BE2C (cell line): ENCODE measurements around the gene SLC39A6.
A peak's percentile ranks its signal among the peaks of the same experiment; 100 is the strongest.
"Not testable (repeated sequence)": the region's sequence is repeated elsewhere in the genome, so short reads cannot be mapped to it uniquely, and the experiment has no call there.

Source experiments
- DNase-seq: peaks from one replicate; pipeline ENCODE4 v3.0.0-alpha.2; 2020
- H3K27me3 ChIP-seq: fragments of 250-450 bp; sonication (Bioruptor Pico); 2 replicates; pipeline ENCODE4 v1.5.1; 2020; ENCODE audit warnings: mild to moderate bottlenecking
- H3K36me3 ChIP-seq: fragments of 250-450 bp; sonication (Bioruptor Pico); 2 replicates; pipeline ENCODE4 v1.5.1; 2020; ENCODE audit warnings: mild to moderate bottlenecking
- H3K4me1 ChIP-seq: fragments of 250-450 bp; sonication (Bioruptor Pico); 2 replicates; pipeline ENCODE4 v1.5.1; 2020
- H3K4me3 ChIP-seq: 2 replicates; pipeline ENCODE4 v1.5.1; 2011; ENCODE audit warnings: low read depth, low read length
- H3K9me3 ChIP-seq: fragments of 250-450 bp; sonication (Bioruptor Pico); 2 replicates; pipeline ENCODE4 v1.5.1; 2020
- TF ChIP-seq, protein P1 (sequence below): IDR thresholded peaks from 2 replicates; pipeline ENCODE4 v1.5.1; 2012; ENCODE audit warnings: mild to moderate bottlenecking, low read depth, low read length

Gene SLC39A6

DNA sequence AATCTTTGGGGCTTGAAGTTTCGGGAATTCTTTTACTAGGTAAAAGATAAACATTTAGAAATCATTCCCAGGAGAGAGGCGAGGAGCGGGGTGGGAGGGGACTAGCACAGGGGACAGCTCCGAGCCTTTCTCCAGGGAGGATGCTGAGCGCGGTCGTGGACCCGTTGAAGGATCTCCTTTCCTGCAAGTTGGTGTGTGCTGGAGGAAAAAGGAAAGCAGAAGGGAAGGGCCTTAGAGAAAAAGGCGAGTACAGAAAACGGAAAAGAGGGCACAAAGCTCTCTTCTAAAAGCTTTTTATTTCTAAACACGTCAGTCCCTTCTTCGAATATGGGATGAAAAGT is 640 bp downstream of the SLC39A6 start:
- H3K27me3 ChIP-seq: no peaks in the 10 kb centered on the region
- H3K36me3 ChIP-seq: peaks cover 3% of the 10 kb centered on the region; the same call in 1 of the 2 replicates
- H3K9me3 ChIP-seq: no peaks in the 10 kb centered on the region
- TF ChIP-seq, protein P1, sequence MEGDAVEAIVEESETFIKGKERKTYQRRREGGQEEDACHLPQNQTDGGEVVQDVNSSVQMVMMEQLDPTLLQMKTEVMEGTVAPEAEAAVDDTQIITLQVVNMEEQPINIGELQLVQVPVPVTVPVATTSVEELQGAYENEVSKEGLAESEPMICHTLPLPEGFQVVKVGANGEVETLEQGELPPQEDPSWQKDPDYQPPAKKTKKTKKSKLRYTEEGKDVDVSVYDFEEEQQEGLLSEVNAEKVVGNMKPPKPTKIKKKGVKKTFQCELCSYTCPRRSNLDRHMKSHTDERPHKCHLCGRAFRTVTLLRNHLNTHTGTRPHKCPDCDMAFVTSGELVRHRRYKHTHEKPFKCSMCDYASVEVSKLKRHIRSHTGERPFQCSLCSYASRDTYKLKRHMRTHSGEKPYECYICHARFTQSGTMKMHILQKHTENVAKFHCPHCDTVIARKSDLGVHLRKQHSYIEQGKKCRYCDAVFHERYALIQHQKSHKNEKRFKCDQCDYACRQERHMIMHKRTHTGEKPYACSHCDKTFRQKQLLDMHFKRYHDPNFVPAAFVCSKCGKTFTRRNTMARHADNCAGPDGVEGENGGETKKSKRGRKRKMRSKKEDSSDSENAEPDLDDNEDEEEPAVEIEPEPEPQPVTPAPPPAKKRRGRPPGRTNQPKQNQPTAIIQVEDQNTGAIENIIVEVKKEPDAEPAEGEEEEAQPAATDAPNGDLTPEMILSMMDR: no peak
- peak overlapping the region; percentile 88 for H3K4me3 ChIP-seq
- no peaks in the 10 kb centered on the region for H3K4me1 ChIP-seq
- peak; percentile 10 for DNase-seq

DNA sequence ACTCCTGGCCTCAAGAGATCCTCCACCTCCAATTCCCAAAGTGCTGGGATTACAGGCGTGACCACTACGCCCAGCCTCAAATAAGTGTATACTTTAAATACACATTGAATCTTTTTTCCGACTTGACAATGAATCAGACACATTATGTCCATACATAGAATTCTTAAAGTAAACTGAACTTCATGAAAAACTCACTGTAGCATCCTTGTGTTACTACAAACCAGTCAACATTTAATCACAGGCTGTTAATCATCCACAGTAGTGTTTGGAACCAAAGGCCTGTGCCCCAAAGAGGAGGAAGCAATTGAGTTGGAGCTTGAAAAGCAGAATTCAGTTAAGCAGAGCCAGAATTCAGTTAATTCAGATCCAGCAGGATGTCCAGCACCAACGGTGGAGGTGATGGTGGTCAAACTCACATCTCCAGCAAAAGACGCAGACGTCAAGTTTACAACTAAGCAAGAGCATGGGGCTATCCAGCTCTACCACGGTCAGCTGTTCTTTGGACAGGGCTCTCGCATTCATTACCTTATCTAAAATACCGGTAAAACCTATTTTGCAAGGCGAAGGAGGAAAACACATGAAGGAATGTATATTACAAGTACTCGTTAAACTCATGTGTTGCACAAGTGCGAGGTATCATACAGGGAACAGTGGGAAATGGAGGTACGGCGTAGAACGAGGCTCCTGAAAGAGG is 1.2 kb downstream of the SLC39A6 start:
- Histone ChIP-seq H3K9me3 (no peaks in the 10 kb centered on the region), H3K4me1 (no peaks in the 10 kb centered on the region), H3K36me3 (peaks cover 3% of the 10 kb centered on the region; the same call in 1 of the 2 replicates), H3K4me3 (peak overlapping the region; percentile 88), H3K27me3 (no peaks in the 10 kb centered on the region)
- no peak for DNase-seq
- TF ChIP-seq, protein P1: no peak

DNA sequence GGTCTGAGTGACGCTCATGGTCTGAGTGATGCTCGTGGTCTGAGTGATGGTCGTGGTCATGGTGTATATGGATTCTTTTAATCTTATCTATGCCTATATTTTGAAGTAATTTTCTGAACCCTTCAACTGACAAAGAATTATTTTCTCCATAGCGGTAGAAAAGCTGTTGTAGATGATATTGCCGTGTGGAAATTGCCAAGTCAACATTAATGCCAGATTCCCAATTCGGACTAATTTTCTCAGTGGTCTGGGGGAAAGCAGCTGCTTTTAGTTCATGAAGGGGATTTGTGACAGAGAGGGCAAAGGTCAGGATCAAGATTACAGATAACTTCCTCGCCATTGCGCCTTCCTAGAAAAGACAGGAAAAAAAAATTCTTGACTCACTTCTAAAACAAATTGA is 2.5 kb downstream of the SLC39A6 start:
- DNase-seq: no peak

DNA sequence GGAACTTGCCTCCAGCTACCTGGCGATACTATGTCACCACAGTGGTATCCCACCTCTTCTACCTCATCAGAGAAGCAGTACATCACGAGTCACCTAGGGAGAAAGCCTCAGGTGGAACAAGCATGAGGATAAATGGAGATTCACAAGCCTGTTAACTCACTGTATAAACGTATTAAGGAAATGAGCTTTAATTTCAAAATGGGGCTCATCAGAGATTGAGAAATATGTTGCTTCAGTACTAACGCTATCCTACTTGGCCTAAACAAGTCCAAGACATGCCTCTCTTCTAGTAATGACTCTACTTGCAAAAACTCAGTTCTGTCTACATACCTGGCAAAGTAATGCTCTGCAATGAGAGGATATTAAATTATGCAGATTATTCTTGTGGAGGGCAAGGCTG is 4.3 kb downstream of the SLC39A6 start:
- Histone ChIP-seq H3K27me3 (no peaks in the 10 kb centered on the region), H3K4me3 (no peak overlapping the region), H3K9me3 (no peaks in the 10 kb centered on the region), H3K4me1 (no peaks in the 10 kb centered on the region), H3K36me3 (peaks cover 14% of the 10 kb centered on the region)
- TF ChIP-seq, protein P1: no peak
- DNase-seq: no peak

More for the DNA sequence above, 2.5 kb downstream of the SLC39A6 start:
- Histone ChIP-seq H3K4me3 (no peak overlapping the region), H3K27me3 (no peaks in the 10 kb centered on the region), H3K9me3 (no peaks in the 10 kb centered on the region), H3K4me1 (no peaks in the 10 kb centered on the region), H3K36me3 (peaks cover 8% of the 10 kb centered on the region; the same call in 1 of the 2 replicates)
- TF ChIP-seq, protein P1: no peak

DNA sequence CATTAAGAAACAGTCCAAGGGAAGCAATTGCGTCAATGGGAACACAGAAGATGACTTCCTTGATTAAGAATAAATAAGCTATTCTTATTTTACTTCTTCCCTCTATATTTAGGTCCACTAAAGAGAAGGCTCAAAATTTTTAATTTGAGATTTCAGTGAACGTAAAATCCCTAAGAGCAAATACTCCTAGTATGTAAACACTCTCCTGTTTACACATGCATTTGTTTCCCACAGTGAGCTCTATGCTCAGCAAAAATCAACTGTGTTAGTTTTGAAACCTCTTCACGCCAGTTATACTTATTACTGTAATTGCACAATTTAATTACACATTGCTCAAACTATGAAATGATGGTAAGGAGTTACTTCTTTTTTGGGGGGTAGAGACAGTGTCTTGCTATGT is 8.8 kb downstream of the SLC39A6 start:
- peaks cover 11% of the 10 kb centered on the region for H3K36me3 ChIP-seq
- TF ChIP-seq, protein P1: no peak
- no peaks in the 10 kb centered on the region for H3K27me3 ChIP-seq
- no peaks in the 10 kb centered on the region for H3K9me3 ChIP-seq
- no peak overlapping the region for H3K4me3 ChIP-seq
- DNase-seq: no peak
- H3K4me1 ChIP-seq: no peaks in the 10 kb centered on the region

DNA sequence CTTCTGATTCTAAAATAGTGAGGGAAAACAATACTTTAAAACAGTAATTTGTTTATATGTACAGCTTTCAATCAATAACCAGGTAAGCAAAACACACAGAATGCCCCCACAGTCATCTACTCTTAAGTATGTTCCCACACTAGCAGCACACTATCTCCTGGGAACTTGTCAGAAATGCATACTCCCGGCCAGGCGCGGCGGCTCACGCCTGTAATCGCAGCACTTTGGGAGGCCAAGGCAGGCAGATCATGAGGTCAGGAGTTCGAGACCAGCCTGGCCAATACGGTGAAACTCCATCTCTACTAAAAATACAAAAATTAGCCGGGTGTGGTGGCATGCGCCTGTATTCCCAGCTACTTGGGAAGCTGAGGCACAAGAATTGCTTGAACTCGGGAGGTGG is 12.4 kb downstream of the SLC39A6 start:
- not testable (repeated sequence) for H3K4me3 ChIP-seq, H3K4me1 ChIP-seq, DNase-seq, H3K27me3 ChIP-seq, H3K9me3 ChIP-seq
- peaks cover 15% of the 10 kb centered on the region for H3K36me3 ChIP-seq

DNA sequence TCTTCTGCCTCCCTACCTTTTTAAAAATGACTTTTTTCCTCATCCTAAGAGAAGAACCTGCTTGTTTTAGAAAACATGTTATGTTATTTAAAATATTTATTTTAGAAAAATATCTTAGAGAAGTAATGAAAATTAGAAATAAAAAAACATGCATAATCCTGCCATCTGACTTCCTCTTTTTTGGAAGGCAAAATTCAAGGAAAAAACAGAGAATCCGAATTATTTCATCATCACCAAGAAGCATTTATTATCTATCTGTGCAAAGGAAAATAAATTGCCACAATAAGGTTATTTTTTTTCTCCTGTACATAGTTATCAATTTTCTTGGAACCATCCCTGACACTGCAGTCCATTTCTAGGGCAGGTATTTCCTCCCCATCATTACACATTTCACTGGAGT is 14.4 kb downstream of the SLC39A6 start:
- Histone ChIP-seq H3K4me1 (no peaks in the 10 kb centered on the region), H3K4me3 (no peak overlapping the region), H3K9me3 (no peaks in the 10 kb centered on the region), H3K27me3 (no peaks in the 10 kb centered on the region), H3K36me3 (peaks cover 10% of the 10 kb centered on the region)
- TF ChIP-seq, protein P1: no peak
- DNase-seq: no peak
